ENCODE results near the gene ZNF324.

GRCh38 chr19:58522709-58523108 is 55.8 kb downstream of the ZNF324 start:
- no peak for TF ChIP-seq CTCF (IDR thresholded peaks at IDR 0.05)
- TF ChIP-seq POLR2A (IDR thresholded peaks at IDR 0.05), result no peak
- TF ChIP-seq EP300 (IDR thresholded peaks at IDR 0.05), result no peak
